Liver (tissue), 3 donors: ENCODE measurements around the gene CSF3R.

Source experiments
- GABPA ChIP-seq, 2 donors: IDR thresholded peaks in 1 of 2; conservative IDR thresholded peaks in 1 of 2; 2 replicates each; pipeline ENCODE4 v1.6.1; 2016; ENCODE audit warnings: antibody characterized with exemption in 2 of 2, mild to moderate bottlenecking in 1 of 2, moderate library complexity in 1 of 2
- RAD21 ChIP-seq, 2 donors: IDR thresholded peaks; 2 replicates each; pipeline ENCODE4 v1.6.1; 2016; ENCODE audit warnings: antibody characterized with exemption in 2 of 2, mild to moderate bottlenecking in 2 of 2
- TAF1 ChIP-seq: conservative IDR thresholded peaks from 2 replicates; pipeline ENCODE4 v1.6.1; 2016; ENCODE audit warnings: antibody characterized with exemption, mild to moderate bottlenecking
- YY1 ChIP-seq: IDR thresholded peaks from 2 replicates; pipeline ENCODE4 v1.6.1; 2016; ENCODE audit warnings: antibody characterized with exemption, mild to moderate bottlenecking
- TF ChIP-seq, protein P1 (sequence below): IDR thresholded peaks from 2 replicates; pipeline ENCODE4 v1.6.1; 2016; ENCODE audit warnings: antibody characterized with exemption, mild to moderate bottlenecking
- TF ChIP-seq, protein P2 (sequence below): fragments of 150-350 bp; IDR thresholded peaks from 2 replicates; pipeline ENCODE4 v1.5.1; 2017; ENCODE audit warnings: improper control_type of control experiment, low read depth, low read length; ENCODE audit not compliant: missing input control
- TF ChIP-seq, protein P3 (sequence below): IDR thresholded peaks from 2 replicates; pipeline ENCODE4 v1.6.1; 2016; ENCODE audit warnings: antibody characterized with exemption
- donor health status: healthy.
- donor health status: healthy.

DNA sequence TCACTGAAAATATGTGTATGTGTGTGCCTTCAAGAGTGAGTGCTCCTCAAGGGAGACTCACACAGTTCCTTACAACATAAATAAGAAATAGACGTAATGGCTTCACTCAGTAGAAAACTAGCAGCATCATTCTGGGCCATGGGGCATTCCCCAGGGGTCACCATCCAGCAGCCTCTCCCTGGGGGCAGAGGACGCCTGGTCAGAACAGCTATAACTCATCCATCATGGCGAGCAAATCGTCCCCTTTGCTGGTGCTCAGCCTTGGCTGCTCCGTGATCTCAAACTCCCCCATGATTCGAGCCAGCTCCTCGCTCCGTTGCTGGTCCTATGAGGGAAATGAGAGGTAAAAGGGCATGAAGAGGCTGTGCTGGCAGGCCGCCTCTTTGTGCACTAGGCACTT is 64.8 kb downstream of the CSF3R start:
- TF ChIP-seq, protein P1, sequence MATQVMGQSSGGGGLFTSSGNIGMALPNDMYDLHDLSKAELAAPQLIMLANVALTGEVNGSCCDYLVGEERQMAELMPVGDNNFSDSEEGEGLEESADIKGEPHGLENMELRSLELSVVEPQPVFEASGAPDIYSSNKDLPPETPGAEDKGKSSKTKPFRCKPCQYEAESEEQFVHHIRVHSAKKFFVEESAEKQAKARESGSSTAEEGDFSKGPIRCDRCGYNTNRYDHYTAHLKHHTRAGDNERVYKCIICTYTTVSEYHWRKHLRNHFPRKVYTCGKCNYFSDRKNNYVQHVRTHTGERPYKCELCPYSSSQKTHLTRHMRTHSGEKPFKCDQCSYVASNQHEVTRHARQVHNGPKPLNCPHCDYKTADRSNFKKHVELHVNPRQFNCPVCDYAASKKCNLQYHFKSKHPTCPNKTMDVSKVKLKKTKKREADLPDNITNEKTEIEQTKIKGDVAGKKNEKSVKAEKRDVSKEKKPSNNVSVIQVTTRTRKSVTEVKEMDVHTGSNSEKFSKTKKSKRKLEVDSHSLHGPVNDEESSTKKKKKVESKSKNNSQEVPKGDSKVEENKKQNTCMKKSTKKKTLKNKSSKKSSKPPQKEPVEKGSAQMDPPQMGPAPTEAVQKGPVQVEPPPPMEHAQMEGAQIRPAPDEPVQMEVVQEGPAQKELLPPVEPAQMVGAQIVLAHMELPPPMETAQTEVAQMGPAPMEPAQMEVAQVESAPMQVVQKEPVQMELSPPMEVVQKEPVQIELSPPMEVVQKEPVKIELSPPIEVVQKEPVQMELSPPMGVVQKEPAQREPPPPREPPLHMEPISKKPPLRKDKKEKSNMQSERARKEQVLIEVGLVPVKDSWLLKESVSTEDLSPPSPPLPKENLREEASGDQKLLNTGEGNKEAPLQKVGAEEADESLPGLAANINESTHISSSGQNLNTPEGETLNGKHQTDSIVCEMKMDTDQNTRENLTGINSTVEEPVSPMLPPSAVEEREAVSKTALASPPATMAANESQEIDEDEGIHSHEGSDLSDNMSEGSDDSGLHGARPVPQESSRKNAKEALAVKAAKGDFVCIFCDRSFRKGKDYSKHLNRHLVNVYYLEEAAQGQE = no peak
- TF ChIP-seq, protein P2, sequence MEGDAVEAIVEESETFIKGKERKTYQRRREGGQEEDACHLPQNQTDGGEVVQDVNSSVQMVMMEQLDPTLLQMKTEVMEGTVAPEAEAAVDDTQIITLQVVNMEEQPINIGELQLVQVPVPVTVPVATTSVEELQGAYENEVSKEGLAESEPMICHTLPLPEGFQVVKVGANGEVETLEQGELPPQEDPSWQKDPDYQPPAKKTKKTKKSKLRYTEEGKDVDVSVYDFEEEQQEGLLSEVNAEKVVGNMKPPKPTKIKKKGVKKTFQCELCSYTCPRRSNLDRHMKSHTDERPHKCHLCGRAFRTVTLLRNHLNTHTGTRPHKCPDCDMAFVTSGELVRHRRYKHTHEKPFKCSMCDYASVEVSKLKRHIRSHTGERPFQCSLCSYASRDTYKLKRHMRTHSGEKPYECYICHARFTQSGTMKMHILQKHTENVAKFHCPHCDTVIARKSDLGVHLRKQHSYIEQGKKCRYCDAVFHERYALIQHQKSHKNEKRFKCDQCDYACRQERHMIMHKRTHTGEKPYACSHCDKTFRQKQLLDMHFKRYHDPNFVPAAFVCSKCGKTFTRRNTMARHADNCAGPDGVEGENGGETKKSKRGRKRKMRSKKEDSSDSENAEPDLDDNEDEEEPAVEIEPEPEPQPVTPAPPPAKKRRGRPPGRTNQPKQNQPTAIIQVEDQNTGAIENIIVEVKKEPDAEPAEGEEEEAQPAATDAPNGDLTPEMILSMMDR = no peak
- no peak for TF ChIP-seq GABPA (IDR thresholded peaks at IDR 0.05 in 1 of 2, conservative IDR thresholded peaks at IDR 0.05 in 1 of 2)
- TF ChIP-seq RAD21 (IDR thresholded peaks at IDR 0.05) = no peak
- TF ChIP-seq TAF1 = no peak
- no peak for TF ChIP-seq YY1
- TF ChIP-seq, protein P3, sequence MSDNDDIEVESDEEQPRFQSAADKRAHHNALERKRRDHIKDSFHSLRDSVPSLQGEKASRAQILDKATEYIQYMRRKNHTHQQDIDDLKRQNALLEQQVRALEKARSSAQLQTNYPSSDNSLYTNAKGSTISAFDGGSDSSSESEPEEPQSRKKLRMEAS = no peak
